KG1 (cell line): ENCODE results near the gene PDE3A.
"Not testable (repeated sequence)": the region's sequence is repeated elsewhere in the genome, so short reads cannot be mapped to it uniquely, and the experiment has no call there.

Experiments used
- DNase-seq: peaks from one replicate; lab custom pipeline; 2025; lab: John Stamatoyannopoulos, UW

Gene PDE3A

GRCh38 chr12:20368114-20368650 is at the start of gene PDE3A:
TSS of gene PDE3A (plus strand) at chr12:20368537. CDS start at chr12:20369285, 748 bp downstream.
- DNase-seq: no peak

GRCh38 chr12:20319366-20319765 is 49.0 kb upstream of the PDE3A start:
- no peak for DNase-seq

- no peak for DNase-seq
These were observed 47.8 kb upstream of the PDE3A start for GRCh38 chr12:20320552-20320951.

- not testable (repeated sequence) for DNase-seq
These were observed 37.4 kb upstream of the PDE3A start for GRCh38 chr12:20330826-20331505.

GRCh38 chr12:20339060-20339459 is 29.3 kb upstream of the PDE3A start:
- no peak for DNase-seq

- DNase-seq: no peak
These were observed 26.2 kb upstream of the PDE3A start for GRCh38 chr12:20342111-20342510.

GRCh38 chr12:20345866-20346265 is 22.5 kb upstream of the PDE3A start:
- no peak for DNase-seq

GRCh38 chr12:20350026-20350425 is 18.3 kb upstream of the PDE3A start:
- DNase-seq: no peak

- no peak for DNase-seq
These were observed 17.8 kb upstream of the PDE3A start for GRCh38 chr12:20350495-20350894.

GRCh38 chr12:20351406-20351805 is 16.9 kb upstream of the PDE3A start:
- no peak for DNase-seq

GRCh38 chr12:20356048-20356447 is 12.3 kb upstream of the PDE3A start:
- DNase-seq: no peak

- DNase-seq: no peak
These were observed 7.9 kb upstream of the PDE3A start for GRCh38 chr12:20360407-20360806.

GRCh38 chr12:20361416-20361815 is 6.9 kb upstream of the PDE3A start:
- no peak for DNase-seq

- no peak for DNase-seq
These were observed 3.8 kb upstream of the PDE3A start for GRCh38 chr12:20364501-20364900.

GRCh38 chr12:20366776-20367409 is 1.4 kb upstream of the PDE3A start:
- DNase-seq: no peak

- DNase-seq: no peak
These were observed 689 bp upstream of the PDE3A start for GRCh38 chr12:20367583-20368113.

GRCh38 chr12:20368651-20369304 is 441 bp downstream of the PDE3A start:
- no peak for DNase-seq

- DNase-seq: no peak
These were observed 1.1 kb downstream of the PDE3A start for GRCh38 chr12:20369305-20370013.

GRCh38 chr12:20370014-20370386 is 1.7 kb downstream of the PDE3A start:
- no peak for DNase-seq

- no peak for DNase-seq
These were observed 2.7 kb downstream of the PDE3A start for GRCh38 chr12:20370866-20371519.

- DNase-seq: no peak
These were observed 4.2 kb downstream of the PDE3A start for GRCh38 chr12:20372326-20373096.
